Measurements from ENCODE around the gene GOLGA3. TPM values are rescaled to one million over a fixed set of nuclear protein-coding genes. Genes with fewer than 3 reads are reported as not detected.

Gene GOLGA3
- total RNA-seq, 1 donor from 2014 or later = 44.3 TPM

- no peaks in the 10 kb centered on the region for H3K4me1 Mint-ChIP-seq (ENCODE audit: unreplicated experiment)
- no peak overlapping the region for H3K27ac Mint-ChIP-seq (ENCODE audit: unreplicated experiment)
- peaks cover 50% of the 10 kb centered on the region for H3K36me3 Mint-ChIP-seq (ENCODE audit: low read depth, unreplicated experiment)
- no peak for DNase-seq (ENCODE audit: low spot score)
- no peak overlapping the region for H3K4me3 Mint-ChIP-seq (ENCODE audit: unreplicated experiment)
- TF ChIP-seq, protein P1, sequence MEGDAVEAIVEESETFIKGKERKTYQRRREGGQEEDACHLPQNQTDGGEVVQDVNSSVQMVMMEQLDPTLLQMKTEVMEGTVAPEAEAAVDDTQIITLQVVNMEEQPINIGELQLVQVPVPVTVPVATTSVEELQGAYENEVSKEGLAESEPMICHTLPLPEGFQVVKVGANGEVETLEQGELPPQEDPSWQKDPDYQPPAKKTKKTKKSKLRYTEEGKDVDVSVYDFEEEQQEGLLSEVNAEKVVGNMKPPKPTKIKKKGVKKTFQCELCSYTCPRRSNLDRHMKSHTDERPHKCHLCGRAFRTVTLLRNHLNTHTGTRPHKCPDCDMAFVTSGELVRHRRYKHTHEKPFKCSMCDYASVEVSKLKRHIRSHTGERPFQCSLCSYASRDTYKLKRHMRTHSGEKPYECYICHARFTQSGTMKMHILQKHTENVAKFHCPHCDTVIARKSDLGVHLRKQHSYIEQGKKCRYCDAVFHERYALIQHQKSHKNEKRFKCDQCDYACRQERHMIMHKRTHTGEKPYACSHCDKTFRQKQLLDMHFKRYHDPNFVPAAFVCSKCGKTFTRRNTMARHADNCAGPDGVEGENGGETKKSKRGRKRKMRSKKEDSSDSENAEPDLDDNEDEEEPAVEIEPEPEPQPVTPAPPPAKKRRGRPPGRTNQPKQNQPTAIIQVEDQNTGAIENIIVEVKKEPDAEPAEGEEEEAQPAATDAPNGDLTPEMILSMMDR (IDR thresholded peaks at IDR 0.05; ENCODE audit: unreplicated experiment) = no peak
- no peaks in the 10 kb centered on the region for H3K9me3 Mint-ChIP-seq (ENCODE audit: unreplicated experiment)
- peaks cover 12% of the 10 kb centered on the region for H3K27me3 Mint-ChIP-seq (ENCODE audit: unreplicated experiment)
These were observed 105.5 kb downstream of the GOLGA3 start for GRCh38 chr12:132723015-132723763.

DNA sequence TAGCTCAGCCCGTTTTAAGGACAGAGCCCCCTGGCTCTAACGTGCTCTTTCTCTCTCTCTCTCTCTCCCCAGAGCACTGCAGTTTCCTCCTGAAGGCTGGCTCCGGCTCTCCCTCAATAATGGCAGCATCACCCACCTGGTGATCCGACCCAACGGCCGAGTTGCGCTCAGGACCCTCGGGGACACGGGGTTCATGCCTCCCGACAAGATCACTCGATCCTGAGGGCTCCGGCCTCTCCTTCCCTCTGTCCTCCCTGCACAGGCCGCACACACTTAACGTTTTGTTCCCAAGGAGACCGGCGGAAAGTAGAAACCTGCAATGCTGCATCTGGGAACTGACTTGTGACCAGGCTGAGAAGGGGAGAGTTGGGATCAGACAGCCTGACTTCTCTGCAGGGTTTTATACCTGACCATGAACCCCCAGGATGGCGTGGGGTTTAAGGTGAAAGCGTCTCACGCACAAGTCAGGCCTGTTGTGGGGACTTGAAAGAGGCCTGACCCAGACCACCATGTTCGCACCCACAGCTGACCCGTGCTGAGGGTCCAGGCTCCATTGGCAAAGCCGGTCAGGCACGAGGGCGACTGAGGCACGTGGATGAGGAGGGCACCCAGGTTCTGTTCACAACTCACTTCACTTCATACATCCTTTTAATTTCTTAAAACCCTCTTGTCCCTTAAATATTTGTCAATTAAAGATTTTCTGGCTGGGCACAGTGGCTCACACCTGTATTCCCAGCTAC is 107.9 kb downstream of the GOLGA3 start:
- no peak for DNase-seq (ENCODE audit: low spot score)
- peaks cover 15% of the 10 kb centered on the region for H3K27me3 Mint-ChIP-seq (ENCODE audit: unreplicated experiment)
- TF ChIP-seq, protein P1 (IDR thresholded peaks at IDR 0.05; ENCODE audit: unreplicated experiment) = no peak
- peak overlapping the region; percentile 75 for H3K27ac Mint-ChIP-seq (ENCODE audit: unreplicated experiment)
- H3K36me3 Mint-ChIP-seq (ENCODE audit: low read depth, unreplicated experiment) = peaks cover 37% of the 10 kb centered on the region
- no peak overlapping the region for H3K4me3 Mint-ChIP-seq (ENCODE audit: unreplicated experiment)
- no peaks in the 10 kb centered on the region for H3K9me3 Mint-ChIP-seq (ENCODE audit: unreplicated experiment)
- H3K4me1 Mint-ChIP-seq (ENCODE audit: unreplicated experiment) = no peaks in the 10 kb centered on the region

GRCh38 chr12:132719954-132720324 is 108.7 kb downstream of the GOLGA3 start:
- Mint-ChIP-seq H3K4me3 (ENCODE audit: unreplicated experiment) (no peak overlapping the region), H3K36me3 (ENCODE audit: low read depth, unreplicated experiment) (peaks cover 30% of the 10 kb centered on the region), H3K27ac (ENCODE audit: unreplicated experiment) (no peak overlapping the region), H3K9me3 (ENCODE audit: unreplicated experiment) (no peaks in the 10 kb centered on the region), H3K4me1 (ENCODE audit: unreplicated experiment) (no peaks in the 10 kb centered on the region), H3K27me3 (ENCODE audit: unreplicated experiment) (peaks cover 15% of the 10 kb centered on the region)
- no peak for DNase-seq (ENCODE audit: low spot score)
- TF ChIP-seq, protein P1 (IDR thresholded peaks at IDR 0.05; ENCODE audit: unreplicated experiment) = no peak

DNA sequence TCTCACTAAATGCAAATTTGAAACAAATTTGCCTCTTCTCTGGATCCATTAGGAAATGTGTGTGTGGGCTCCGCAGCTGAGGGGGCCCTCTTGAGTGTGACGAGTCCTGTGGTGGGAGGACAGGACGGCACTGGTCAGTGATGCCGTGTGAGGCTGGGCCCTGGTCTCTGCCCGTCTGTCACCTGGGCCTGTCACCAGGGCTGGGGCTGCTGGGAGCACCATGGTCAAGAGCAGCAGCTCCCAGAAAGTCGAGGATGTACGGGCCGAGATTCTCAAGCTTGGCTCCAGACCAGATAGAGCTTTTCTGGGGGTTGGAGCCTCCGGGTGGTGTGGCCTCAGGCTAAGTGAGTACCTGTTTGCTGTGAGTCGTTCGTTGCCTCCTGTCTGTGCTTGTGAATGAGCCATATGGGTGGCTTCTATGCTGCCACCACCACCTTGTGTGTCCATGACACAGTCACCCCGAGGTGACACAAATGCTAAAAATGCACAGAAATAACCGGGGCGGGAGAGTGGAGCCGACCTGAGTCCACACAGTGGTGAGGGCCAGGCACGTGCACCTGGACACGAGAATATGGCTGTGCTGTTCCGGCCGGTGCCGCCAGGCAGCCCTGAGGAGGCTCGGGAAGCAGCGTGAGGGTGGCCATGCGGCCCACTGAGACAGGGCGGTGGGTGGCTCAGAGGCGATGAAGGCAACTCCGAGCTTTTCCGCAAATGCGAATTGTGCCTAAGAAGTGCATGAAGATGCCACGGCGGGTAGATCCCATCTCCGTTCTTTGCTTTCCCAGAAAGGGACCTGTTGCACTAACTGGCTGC is 109.3 kb downstream of the GOLGA3 start:
- Mint-ChIP-seq H3K4me3 (ENCODE audit: unreplicated experiment) (no peak overlapping the region), H3K9me3 (ENCODE audit: unreplicated experiment) (no peaks in the 10 kb centered on the region), H3K27me3 (ENCODE audit: unreplicated experiment) (peaks cover 14% of the 10 kb centered on the region), H3K27ac (ENCODE audit: unreplicated experiment) (no peak overlapping the region), H3K36me3 (ENCODE audit: low read depth, unreplicated experiment) (peaks cover 34% of the 10 kb centered on the region), H3K4me1 (ENCODE audit: unreplicated experiment) (no peaks in the 10 kb centered on the region)
- TF ChIP-seq, protein P1 (IDR thresholded peaks at IDR 0.05; ENCODE audit: unreplicated experiment) = no peak
- no peak for DNase-seq (ENCODE audit: low spot score)

Other genes starting within 250 kb of the GOLGA3 start
- not detected for gene LRCOL1, start 218.3 kb downstream of the GOLGA3 start, total RNA-seq (ENCODE audit: unreplicated experiment)
- gene P2RX2, start 210.1 kb downstream of the GOLGA3 start, total RNA-seq (ENCODE audit: unreplicated experiment) = not detected
- gene POLE, start 141.5 kb downstream of the GOLGA3 start, total RNA-seq (ENCODE audit: unreplicated experiment) = 137 TPM
- 18.6 TPM for gene PXMP2, start 141.3 kb downstream of the GOLGA3 start, total RNA-seq (ENCODE audit: unreplicated experiment)
- gene PGAM5, start 118.0 kb downstream of the GOLGA3 start, total RNA-seq (ENCODE audit: unreplicated experiment) = 43.9 TPM
- 96.2 TPM for gene ANKLE2, start 67.0 kb downstream of the GOLGA3 start, total RNA-seq (ENCODE audit: unreplicated experiment)
- gene CHFR, start 58.7 kb upstream of the GOLGA3 start, total RNA-seq (ENCODE audit: unreplicated experiment) = 74.1 TPM
- 8.3 TPM for gene ZNF605, start 127.4 kb upstream of the GOLGA3 start, total RNA-seq (ENCODE audit: unreplicated experiment)
- gene ZNF26, start 157.5 kb upstream of the GOLGA3 start, total RNA-seq (ENCODE audit: unreplicated experiment) = 13.5 TPM
- 34.8 TPM for gene ZNF84, start 208.6 kb upstream of the GOLGA3 start, total RNA-seq (ENCODE audit: unreplicated experiment)

Data from endothelial cell (in vitro differentiated cells).